ENCODE measurements around the gene CYP19A1. TPM values are rescaled to one million over a fixed set of nuclear protein-coding genes. Genes with fewer than 3 reads are reported as not detected.

Gene CYP19A1
- total RNA-seq, 1 experiment from 2014 or later = 0.48 TPM

DNA sequence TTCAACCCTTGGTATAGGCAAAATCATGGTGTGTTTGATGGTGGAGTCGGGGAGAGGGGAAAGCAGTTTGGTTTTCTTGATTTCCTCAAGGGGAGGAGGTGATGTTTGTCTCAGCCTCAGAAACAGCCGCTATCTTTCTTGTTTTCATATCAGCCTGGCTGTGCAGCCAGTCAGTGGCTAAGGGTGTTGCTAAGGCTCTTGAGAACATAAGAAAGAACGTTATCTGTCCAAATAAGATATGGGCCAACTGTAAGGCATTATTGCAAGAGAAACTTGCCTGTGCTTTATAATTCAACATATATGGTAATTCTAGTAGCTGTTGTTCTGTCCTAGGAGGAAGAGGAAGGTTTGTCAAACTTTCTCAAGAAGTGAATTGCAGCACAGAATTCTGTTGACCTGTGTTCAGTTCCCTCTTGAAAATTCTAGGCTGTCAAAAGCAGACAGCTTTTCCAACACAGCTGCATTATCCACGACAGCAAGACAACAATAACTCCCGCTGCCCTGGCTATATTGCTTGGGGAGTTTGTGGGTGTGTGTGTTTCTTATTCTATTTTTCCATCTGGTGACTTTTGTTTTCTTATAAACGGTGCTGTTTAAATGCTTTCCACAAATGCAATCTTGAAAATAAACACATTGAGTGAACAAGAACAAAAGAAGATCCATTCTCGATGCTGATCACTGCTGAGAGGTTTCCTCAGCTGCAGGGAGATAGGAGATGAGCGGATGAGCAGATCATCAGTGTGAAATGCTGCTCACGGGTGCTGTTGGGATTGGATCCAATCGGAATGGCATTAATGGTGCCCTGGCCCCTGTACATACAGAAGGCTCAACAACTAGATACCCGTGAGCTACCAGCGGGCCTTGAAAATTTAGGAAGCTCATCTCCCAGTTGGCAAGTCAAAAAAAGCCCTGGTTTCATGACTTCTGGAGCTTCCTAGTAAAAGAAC lies 152.9 kb downstream of the CYP19A1 start:
- no peak for DNase-seq (ENCODE audit: low read depth)

DNA sequence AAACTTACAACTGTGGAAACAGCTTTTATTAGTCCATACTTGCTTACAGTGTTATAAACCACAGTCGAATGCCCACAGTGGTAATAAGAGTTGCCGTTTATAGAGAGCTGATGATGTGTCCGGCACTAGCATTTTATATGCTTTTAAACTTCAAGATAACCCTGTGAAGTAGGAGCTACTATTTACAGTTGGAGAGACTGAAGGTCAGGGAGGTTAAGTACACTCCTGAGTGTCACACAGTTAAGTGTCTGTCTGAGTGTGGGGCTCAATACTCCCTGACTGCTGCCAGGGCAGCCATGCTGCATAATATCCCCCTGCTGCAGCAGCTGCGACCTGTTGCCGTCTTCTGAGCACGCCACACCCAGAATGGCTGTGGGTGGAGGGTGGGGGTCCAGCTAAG lies 153.8 kb downstream of the CYP19A1 start:
- DNase-seq (ENCODE audit: low read depth) = no peak

DNA sequence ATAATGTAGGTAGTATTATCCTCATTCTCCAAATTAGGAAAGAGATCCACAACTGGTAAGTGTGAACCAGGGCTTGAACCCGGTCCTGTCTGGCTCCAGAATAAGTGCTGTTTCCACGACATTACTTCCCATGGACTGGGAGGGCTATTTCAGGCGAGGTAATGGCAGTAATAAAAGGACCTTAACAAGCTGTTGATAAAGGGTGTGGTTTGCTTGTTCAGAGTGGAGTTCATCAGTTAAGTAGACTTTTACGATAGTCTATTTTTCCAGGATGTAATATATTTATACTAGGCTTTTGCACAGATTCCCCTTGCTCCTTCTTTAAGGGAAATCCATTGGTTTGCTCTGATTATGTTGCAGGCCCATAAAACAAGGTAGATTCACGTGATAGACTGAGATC lies 155.3 kb downstream of the CYP19A1 start:
- no peak for DNase-seq (ENCODE audit: low read depth)

DNA sequence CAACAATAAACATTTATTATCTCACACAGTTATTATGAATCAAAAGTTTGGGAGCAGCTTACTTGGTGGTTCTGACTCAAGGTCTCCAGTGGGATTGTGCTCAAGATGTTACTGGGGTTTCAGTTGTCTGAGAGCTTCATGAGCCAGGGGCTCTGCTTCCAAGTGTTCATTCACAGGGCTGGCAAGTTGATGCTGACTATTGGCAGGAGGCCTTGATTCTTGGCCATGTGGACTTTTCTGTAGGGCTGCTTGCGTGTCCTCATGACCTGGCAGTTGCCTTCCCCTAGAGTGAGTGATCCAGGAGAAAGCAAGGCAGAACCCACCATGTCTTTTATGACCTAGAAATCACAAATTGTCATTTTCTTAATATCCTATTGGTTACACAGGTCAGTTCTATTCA lies 156.5 kb downstream of the CYP19A1 start:
- DNase-seq (ENCODE audit: low read depth) = no peak

DNA sequence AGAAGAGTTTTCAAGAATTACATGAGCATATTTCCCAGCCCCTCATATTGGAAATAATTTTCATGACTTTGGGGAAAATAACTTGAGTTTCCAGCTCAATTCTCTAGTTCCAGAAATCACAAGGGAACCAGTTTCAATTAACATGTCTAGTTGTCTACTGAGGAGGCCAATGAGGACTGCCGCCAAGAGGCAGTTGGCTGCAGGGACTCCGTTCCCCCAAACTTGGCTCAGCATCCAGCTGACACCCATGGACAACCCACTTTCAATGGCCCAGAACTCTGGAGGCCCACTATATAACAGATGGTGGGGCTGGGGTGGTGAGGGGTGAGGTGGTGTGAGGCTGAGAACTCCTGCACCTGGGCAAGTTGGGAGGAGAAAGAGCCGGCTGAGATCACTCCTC lies 157.2 kb downstream of the CYP19A1 start:
- no peak for DNase-seq (ENCODE audit: low read depth)

DNA sequence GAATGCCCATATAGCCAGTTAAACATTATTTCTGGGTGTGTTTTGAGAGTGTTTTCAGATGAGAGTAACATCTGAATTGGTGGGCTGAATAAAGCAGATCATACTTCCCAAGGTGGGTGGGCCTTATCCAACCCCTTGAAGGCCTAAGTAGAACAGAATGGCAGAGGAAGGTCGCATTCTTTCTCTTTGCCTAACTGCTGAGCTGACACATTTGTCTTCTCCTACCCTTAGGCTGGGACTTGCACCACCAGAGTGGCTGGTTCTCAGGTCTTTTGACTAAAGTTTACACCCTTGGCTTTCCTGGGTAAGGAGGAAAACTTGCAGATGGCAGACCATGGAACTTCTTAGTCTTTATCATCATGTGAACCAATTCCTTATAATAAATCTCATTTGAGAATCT lies 157.9 kb downstream of the CYP19A1 start:
- DNase-seq (ENCODE audit: low read depth) = no peak

DNA sequence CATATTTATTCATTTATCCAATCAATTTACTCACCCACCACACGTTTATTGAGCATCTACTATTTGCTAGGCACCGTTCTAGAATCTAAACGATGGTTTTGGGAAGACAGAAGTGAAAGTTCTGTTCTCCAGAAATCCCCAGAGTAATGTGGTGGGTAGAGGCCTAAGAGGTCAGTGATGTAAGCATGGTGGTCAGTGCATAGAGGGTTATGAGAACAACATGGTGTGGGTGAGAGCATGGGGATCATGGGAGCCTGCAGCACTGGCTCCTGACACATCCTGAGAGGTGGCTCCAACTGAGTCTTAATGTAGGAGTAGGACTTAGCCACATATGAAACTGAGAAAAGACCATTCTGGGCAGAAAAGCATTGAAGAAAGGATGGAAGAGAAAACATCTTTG lies 158.4 kb downstream of the CYP19A1 start:
- no peak for DNase-seq (ENCODE audit: low read depth)

DNA sequence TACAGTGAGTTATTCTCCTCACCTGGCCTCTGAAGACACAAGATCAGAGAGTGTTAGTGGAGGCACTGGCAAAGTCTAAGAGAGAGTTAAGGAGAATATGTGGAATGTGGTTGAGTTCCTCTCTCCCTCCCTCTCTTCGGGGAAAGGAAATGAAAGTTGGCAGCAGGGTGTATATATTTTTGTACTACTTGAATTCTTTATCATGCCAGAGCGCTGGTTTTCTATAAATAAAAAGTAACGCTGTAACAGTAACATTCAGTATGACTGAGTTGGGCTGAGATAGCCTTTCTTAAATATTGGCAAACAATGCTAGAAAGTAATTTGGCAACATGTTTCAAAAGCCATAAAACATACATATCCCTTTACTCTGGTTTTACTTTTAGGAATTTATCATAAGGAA lies 166.2 kb downstream of the CYP19A1 start:
- peak; percentile 30 for DNase-seq (ENCODE audit: low read depth)

DNA sequence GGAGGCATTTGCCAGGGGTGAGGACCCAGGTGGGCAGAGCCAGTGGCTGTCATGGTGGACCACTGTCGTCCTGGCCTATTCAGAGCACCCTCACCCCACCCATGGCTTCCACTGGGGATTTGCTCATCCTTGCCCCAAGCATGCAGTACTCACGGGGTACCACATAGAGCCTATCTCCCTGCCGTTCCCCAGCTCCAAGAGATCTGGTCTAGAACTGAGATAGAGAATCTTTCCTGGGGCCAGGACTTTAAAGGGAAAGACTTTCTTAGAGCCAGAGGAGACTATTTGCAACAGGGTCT lies 166.8 kb downstream of the CYP19A1 start:
- no peak for DNase-seq (ENCODE audit: low read depth)

DNA sequence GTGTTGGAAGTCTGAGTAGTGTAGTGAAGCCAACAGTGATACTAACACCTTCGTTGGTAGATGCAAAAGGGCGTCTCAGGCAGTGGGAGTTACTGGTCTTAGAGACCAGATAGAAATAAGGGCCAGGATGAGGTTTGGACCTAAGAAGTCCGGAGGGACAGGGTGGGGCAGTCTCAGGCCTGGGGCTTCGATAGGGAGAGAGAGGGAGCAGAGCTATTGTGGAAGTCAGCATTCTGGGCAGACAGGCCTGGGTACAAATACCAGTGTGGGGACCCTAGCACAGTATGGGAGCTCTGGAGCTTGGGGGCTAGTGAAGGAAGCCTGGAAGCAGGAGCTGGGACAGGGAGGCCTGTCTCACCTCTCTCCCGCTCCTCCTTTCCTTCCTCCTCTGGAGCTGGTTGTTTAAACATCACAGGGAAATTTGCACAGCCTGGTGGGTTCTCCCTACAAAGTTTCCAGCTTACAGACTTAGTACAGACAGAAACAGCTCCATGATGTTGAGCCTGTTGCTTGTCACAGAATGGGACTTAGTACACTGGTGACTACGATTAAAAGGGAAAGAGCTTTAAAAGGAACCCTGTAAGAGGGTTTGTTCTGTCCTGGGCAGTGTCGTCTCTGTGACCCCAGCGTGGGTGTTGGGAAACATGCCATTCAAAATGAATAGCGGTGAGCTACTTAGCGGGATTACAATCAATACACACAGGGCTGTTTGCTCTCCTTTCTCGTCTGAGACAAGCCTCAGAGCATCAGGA lies 167.3 kb downstream of the CYP19A1 start:
- no peak for DNase-seq (ENCODE audit: low read depth)

DNA sequence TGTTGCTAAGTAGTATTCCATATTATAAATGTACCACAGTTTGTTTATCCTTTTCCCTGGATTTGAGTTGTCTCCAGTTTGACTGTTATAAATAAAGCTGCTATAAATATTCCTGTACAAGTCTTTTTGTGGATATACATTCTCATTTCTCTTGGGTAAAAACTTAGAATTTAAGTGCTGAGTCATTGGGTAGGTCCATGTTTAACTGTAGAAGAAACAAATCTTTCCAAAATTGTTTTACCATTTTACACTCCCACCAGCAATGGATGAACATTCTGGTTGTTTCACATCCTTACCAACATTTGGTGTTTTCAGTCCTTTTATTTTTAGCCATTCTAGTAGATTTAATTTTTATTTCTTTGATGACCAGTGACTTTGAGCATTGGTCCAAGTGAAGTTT lies 169.7 kb downstream of the CYP19A1 start:
- no peak for DNase-seq (ENCODE audit: low read depth)

DNA sequence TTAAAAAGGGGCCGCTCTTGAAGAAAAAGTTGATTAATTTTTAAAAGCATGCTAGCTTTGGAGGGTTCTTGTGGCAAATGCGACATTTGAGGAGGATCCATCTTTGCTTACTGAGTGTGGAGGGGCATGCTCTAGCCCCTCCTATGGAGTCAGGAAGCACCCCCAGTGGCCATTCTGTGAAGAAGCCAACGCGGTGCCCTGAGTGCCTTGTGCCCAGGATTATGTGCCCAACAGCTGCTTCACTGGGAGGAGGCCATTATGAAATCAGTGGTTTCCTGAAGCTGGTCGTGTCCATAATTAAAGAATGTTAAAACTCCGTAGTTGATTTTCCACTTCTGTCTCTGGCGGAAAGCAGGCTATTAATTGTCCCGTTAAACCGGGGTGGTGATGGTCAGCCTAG lies 174.6 kb downstream of the CYP19A1 start:
- DNase-seq (ENCODE audit: low read depth) = no peak

DNA sequence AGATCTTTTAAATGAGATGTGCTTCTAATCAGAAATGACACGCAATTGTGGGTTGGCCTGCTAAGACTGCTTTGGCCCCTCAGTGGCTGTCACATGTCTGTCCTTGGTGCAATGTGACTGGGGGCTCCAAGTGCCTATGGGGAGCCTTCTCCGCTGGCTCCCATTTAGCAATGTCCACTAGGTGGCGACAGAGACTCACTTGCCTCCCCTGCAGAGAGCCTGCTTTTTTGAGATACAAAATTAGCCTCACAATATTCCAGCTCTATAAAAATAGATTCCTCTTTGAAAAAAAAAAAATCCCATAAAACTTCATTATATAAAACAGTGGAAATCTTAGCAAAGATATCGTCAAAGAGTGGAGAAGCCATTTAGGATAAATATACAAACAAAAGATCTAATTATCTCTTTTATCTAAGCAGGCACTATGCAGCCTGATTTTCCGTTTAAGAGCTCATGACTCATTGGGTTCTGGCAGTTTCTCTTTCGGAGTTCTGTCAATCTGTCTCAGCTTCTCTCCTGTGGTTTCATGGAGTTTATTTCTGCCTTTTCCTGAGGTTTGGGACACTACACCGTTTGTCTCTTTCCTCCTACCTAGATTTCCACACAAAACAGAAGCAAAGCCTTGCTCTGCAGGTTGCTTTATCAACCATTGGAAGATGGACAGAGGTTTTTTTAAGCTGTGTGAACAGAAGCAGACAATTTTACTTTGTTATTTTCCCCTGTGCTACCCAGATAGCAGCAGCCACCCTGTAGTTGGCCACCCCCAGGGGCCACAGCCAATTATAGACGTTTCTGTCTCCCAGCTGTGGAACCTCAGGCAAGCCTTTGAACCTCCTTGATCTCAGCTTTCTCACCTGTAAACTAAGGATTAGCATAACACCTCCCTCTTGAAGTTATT lies 175.3 kb downstream of the CYP19A1 start:
- DNase-seq (ENCODE audit: low read depth) = peak; percentile 87

DNA sequence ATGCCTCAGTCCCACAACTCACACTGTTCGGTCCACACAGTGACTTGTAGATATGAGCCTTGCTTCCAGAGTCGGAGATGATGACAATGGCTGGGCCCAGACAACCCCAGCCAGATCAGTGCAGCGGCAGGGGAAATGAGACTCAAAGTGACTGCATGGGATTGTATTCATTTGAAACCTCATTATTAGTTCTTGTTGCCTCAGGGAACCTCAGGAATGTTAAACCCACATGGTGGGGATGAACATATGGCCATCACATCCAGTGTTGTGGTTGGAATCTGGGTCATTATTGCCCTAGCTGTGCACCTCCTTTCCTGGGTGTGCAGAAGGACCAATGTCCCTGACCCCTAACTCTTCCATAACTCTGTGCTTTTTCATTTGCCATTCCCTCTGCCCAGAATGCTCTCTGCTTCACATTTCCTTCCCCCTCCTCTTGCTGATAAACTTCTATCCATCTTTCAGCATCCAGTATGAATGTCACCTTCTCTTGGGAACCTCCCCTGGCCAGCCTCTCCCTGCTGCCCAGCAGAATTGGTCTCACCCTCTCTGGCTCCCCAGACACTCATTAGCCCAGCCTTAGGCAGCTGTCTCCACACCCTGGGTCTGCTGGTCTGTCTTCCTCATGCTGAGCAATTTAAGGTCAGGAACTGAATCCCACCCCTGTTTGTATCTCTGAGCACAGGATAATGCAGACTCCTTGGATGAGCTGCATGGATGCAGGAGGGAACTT lies 176.7 kb downstream of the CYP19A1 start:
- DNase-seq (ENCODE audit: low read depth) = peak; percentile 63

DNA sequence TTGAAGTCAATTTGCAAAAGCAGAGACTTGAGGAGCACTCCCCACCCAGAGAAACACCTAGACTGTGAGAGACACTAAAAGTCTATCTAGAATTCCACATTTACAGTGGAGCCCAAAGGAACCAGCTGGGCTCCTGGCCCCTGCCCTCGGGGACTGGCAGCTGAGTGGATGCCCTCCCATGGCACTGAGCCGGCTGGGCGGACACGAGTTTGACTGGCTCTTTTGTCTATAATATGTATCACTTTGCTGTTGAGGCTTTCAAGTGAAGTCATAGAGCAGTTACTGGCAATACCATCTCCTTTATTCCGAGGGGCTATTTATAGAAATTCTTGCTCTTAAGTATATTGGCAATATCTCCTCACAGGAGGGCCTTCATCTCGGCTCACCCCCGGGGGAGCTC lies 177.9 kb downstream of the CYP19A1 start:
- DNase-seq (ENCODE audit: low read depth) = no peak

Other genes starting within 250 kb of the CYP19A1 start
- 0.29 and 0.48 TPM in 2 replicates for gene TNFAIP8L3, start 243.7 kb downstream of the CYP19A1 start, total RNA-seq (2014; rRNA removed; shearing (Covaris generic))
- gene GLDN, start 3.1 kb upstream of the CYP19A1 start, total RNA-seq (2014; rRNA removed; shearing (Covaris generic)) = 0.48 and 0.78 TPM in 2 replicates